Renal cortex interstitium (tissue), 15 donors: ENCODE results near the gene CFC1B. TPM values are rescaled to one million over a fixed set of nuclear protein-coding genes. Genes with fewer than 3 reads are reported as not detected.
"Not testable (repeated sequence)": the region's sequence is repeated elsewhere in the genome, so short reads cannot be mapped to it uniquely, and the experiment has no call there.

Experiments used
- DNase-seq, 11 donors: peaks; one replicate each; pipeline ENCODE4 v3.0.0-alpha.2; 2013; ENCODE audit warnings: low read depth in 9 of 11, low spot score in 4 of 11; ENCODE audit errors: extremely low read depth in 1 of 11
- long read RNA-seq, 16 experiments: transcript quantifications; one replicate each; lab custom pipeline, GENCODE V29; 2026
- polyA plus RNA-seq, 3 donors: library from polyadenylated mRNA; unstranded; fragments of 120-200 nt; gene quantifications; one replicate each; pipeline ENCODE4 v1.2.1, GENCODE V29; 2013; ENCODE audit not compliant: insufficient read length in 3 of 3

Gene CFC1B
- polyA plus RNA-seq = not detected
- long read RNA-seq, donor 1 = 0 reads
- long read RNA-seq, donor 2 = 0 reads
- long read RNA-seq, donor 3 = 0 reads
- long read RNA-seq, donor 4 = 0 reads
- long read RNA-seq, donor 5 = 0 reads
- long read RNA-seq, donor 6 = 0 reads
- long read RNA-seq, donor 7 = 0 reads
- long read RNA-seq, donor 8 = 0 reads
- long read RNA-seq, donor 9 = 0 reads
- long read RNA-seq, donor 10 = 0 reads
- long read RNA-seq, donor 11 = 0 reads
- long read RNA-seq, donor 12 = 0 reads
- long read RNA-seq, donor 13 = 0 reads
- long read RNA-seq, donor 14 = 0 reads
- long read RNA-seq, donor 15 = 0 reads
- long read RNA-seq, donor 16 = 0 reads

DNA sequence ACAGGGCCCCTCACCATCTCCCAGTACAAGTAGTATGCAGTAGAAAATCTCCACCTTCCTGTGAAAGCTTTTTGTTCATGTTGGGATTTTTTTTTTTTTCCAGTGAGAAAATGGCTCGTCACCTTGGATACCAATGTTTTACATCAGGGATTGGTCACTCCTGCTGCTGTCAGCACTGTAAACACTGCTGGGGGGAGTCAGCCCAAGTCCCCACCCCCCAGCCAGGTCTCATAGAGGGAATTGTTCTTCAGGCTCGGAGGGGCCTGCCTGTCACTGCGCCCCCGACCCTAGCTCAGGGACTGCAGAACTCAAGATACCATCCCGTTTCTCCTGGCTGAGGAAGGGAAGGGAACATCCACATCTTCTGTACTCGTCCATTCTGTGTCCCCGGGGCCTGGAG, at the start of gene CFC1B:
Gene CFC1B, plus strand, starts transcription at position 231 of the 400 bp plus-strand sequence. CDS start 263 bp downstream, outside the sequence.
- DNase-seq = not testable (repeated sequence)

DNA sequence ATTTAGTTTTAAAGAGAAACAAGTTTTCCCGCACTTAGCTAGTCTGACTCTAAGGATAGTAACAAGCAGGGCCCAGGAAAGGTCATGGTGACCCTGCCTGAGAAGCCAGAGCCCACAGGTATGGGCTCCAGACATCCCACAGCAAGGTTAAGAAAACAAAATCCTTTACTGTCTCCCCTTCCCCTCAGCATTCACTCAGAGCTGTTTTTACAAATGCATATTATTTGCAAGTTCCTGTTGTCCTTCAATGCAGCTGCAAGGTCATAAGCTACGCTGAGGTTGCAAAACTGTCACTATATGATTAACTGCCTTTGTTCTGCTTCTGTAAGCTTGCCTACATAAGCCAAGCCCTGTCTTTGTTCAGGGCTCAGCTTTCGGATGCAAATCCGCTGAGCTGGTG, 29.9 kb upstream of the CFC1B start:
- DNase-seq = not testable (repeated sequence)

DNA sequence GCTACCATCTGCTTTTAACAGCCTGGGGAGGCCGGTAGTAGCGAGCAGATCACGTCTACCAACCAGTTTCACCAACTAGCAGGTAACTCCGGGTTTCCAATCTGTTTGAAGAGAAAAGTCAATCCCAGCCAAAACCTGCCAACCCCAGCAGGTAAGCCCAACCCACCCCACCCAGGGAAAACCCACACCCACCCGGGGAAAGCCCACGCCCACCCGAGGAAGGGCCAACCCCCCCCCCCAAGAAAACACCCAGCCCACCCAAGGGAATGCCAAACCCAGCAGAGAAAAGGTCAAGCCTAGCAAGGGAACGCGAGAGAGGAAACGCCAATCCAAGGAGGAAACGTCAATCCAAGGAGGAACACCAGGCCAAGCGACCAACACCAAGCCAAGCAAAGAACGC, 11.8 kb upstream of the CFC1B start, which contains the start of gene POTEI:
Gene POTEI, minus strand, starts transcription at position 101 of the 400 bp plus-strand sequence. Its CDS starts 93 bp downstream, at position 8.
- DNase-seq = not testable (repeated sequence)

DNA sequence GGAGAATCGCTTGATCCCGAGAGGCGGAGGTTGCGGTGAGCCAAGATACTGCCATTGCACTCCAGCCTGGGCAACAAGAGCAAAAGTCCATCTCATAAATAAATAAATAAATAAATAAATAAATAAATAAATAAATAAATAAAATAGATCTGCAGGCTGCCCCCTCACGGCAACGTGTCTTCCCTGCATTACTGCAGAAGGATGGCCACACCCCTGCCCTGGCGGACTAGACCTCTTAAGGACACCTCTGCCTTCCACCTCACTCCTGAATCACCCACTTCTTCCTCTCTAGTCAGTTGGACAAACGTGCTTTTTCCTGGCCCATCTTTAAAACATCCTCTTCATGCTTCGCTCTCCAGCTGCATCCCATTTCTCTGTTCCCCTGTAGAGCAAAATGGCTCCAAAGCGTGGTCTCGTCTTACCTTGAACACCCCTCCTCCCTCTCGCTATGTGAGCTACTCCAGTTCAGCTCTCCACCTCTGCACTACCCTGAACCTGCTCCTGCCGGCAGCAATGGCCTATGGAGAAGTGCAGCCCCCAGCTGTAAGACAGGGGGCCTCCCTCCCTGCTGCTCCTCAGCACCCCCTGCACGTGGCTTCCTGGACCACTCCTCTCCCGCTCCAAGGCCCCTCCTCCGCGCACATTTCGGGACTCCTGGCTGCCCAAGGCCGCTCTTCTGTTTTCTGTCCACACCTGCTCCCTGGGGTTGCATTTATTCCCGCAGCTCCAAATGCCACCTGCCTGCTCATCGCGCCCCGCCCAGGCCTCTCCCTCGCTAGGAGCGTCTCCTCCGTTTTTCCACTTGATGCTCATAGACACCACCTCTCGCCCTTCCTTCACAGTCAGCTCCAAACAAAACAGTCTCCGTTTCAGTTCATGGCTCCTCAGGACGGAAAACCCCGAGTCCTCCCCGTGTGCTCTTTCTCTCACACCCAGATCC, 9.9 kb upstream of the CFC1B start:
- not testable (repeated sequence) for DNase-seq

DNA sequence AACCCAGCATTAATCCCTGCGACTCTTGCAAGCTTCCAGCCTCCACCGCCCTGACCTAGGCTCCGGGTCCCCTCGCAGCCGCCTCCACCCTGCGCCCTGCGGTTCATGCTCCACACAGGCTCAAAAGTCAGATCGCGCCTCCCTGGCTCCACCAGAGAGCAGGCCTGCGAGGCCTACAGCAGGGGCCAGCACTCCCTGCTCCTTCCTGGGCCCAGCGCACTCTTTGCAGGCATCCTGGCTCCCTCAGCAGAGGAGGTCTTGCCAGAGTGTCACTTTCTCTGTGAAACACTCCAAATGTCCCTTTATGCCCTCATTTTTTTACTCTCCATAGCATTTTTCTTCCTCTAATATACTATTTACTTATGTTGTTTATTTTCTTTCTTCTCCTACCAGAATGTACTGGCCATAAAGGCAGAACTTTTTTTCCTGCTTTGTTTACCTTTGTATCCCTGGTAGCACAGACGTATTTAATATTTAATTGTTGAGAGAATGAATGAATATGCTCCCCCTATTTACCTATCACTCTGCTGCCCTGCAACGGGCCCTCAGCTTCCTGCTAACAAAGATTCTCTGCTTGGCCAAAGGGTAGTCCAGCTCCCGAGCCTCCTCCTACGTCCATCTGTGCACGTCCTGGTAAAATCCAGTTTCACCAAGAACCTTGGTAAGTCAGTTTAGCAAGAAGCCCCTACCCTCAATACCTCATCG, 9.1 kb upstream of the CFC1B start:
- not testable (repeated sequence) for DNase-seq

DNA sequence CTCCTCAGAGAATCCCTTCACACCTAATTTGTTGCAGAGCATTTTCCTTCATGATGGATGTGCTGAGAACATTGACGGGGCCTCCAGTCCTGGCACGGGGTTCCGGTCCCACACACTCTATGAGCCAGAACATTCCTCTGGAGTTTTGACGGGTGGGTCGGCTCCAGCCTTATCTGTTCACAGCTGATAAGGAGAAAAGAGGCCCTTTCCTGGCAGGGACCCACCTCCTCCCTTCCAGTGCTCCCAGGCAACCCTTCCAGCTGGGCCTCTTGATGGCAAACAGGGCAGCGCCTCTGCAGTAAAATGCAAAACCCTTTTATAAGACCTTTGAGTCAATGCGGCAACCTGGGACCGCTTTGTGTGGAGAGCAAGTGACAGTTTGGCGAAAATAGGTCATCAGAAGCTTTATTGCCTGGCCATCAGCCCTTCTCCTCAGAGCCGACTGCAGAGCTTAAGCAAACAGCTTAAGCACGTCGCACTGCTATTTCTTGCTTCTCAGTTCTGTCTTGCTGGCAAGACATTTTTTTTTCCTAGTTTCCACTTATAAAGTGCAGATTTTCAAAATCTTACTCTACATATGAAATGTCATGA, 2.4 kb upstream of the CFC1B start:
- not testable (repeated sequence) for DNase-seq

DNA sequence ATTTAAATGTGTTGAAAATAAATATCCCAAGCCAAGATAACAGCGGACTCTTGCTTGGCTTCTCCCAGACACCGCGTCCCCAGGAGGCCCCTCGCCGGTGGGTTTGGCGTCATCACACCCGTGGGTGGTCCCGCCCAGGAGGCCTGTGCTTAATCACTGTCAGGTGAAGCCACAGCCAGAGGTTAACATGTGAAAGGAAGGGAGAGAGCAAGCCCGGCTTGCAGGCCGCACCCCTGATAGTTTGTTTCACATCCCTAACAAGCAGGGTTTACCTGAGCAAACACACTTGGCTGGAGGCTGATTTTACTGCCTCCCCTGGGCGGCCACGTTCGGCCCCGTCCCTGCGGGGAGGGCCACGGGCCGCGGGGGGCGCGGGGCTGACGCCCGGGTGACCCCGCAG, 1.4 kb downstream of the CFC1B start:
- DNase-seq = not testable (repeated sequence)

DNA sequence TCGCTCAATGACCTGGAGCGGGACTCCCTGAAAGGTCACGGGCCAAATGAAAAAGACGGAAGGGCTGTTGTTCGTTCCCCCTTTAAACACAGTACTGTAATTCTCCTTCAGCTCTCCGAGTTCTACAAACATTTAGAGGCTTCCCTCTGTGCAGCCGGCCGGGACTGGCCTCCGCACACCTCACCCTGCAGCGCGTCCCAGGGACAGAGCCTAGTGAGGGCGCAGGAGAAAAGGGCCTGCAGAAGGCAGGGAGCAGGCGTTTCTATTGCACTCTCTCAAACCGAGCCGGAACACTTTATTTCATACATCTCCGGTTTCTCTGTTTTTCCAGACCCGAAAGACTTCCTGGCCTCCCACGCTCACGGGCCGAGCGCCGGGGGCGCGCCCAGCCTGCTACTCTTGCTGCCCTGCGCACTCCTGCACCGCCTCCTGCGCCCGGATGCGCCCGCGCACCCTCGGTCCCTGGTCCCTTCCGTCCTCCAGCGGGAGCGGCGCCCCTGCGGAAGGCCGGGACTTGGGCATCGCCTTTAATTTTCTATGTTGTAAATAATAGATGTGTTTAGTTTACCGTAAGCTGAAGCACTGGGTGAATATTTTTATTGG, 6.4 kb downstream of the CFC1B start:
- DNase-seq = not testable (repeated sequence)

DNA sequence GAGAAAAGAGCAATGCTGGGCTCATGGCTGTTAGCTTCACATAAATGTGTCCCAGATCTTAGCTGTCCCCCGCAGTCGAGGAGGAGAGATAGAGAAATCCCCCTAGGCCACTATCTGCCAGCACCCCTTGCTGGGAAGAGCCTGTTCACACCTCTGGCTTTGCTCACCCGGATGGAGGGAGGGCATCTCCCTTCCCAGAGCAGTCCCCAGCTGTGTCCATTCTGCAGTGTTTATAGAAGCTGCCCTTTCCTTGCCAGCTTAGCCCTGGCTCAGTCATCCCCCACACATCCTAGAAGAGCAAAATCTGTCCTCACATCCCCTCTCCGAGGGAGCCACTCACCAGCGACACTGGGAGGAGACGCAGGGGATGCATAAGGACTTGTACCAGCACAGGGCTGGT, 8.5 kb downstream of the CFC1B start:
- not testable (repeated sequence) for DNase-seq

DNA sequence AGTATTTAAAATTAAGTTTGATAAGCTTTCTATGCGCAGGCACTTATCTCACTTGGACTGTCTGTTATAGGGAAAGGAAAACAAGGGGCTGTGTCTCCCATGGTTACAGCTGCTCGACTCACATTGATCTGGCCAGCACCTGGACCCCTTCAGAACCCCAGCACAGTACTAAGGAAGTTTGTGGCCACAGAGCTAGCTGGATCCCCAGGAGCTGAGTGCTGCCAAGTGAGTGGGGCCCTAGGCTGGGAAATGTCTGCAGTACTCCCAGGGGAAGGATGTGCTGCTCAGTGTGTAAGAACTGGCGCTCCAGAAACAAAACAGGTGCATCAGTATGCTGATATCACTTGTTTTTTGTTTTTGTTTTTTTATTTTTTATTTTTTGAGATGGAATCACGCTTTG, 9.2 kb downstream of the CFC1B start:
- DNase-seq = not testable (repeated sequence)

DNA sequence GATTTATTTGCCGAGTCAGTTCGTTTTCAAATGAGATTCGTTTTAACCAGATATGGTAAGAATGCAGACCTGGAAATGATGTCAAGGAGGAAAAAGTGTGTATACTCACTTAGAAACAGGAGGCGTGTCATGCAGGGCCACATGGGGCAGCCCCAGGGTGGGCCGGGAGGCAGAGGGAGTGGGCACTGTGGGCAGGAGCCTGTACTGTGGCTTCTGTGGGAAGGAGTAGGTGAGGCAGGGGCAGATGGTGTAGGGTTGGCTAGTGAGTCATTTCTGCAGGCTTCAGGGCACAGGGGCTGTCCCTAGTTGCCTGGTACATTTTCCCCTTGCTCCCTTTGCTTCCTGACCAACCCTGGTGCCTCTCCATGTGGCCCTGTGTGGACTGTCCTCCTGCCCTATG, 10.2 kb downstream of the CFC1B start:
- DNase-seq = not testable (repeated sequence)

DNA sequence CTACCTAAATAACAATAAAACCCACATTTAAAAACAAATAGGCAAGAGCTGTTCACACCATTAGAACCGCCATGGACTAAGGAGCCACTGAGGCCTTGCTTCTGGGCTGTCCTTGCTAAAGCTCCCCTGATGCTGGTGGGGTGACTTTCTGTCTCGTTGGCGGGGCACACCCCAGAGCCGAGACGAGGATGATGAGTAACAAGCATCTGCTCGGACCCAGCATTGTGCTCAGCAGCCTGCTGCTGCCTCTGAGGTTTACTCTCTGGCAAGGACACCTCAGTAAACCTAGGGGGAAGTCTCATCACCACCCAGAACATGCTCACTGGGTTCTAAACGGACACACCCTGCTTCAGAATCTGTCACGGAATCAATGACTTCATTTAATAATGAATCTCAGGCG, 10.7 kb downstream of the CFC1B start:
- not testable (repeated sequence) for DNase-seq

DNA sequence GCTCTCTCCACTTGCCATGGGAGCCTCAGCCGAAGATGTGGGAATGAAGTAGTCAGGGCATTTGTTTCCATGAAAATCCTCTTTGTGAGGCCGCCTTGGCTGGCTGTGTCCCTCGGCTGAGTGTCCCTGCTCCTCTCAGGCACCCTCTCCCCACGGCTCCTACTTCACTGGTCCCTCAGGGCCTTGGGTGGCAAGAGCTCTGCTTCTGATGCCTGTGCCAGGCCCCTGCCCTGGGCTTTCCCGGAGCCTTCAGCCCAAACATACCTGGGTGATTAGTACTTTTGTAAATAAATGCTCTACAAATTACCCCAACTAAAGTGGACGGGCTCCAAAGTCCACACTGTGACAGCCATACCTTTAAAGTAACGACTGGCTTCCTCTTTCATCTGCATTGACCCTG, 15.6 kb downstream of the CFC1B start:
- DNase-seq = not testable (repeated sequence)

DNA sequence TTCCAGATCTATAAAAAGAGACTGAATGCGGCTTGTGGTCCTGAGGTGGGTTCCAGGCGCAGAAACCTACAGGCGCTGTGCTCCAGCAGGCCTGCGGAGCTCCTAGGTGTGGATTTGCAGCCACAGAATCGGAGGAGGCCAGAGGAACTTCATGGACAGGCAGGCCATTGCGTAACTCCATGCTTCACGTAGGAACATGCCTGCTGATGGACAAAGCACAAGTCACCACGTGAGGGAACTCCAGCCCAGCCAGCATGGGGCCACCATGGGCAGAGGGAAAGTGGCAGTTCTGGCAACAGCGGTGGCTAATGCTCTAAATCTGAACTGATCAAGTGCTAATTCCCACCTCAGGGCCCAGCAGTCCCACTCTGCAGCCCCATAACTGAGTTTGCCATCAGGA, 17.2 kb downstream of the CFC1B start:
- not testable (repeated sequence) for DNase-seq

DNA sequence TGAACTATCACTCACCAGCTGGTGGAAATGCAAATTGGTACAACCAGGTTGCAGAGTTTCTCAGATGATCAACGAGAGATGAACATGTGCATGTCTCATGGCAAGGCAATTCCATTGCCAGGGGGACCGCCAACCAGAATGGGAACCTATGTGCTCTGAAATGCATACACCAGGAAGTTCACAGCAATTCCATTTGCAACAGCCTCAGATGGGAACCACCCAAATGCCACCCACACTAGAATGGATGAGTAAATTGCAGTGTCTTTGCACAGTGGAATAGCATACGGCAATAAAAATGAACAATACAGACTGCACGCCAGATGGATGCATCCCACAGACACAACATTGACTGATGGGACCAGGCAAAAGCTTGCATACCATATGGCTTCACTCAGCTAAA, 21.8 kb downstream of the CFC1B start:
- DNase-seq = not testable (repeated sequence)

DNA sequence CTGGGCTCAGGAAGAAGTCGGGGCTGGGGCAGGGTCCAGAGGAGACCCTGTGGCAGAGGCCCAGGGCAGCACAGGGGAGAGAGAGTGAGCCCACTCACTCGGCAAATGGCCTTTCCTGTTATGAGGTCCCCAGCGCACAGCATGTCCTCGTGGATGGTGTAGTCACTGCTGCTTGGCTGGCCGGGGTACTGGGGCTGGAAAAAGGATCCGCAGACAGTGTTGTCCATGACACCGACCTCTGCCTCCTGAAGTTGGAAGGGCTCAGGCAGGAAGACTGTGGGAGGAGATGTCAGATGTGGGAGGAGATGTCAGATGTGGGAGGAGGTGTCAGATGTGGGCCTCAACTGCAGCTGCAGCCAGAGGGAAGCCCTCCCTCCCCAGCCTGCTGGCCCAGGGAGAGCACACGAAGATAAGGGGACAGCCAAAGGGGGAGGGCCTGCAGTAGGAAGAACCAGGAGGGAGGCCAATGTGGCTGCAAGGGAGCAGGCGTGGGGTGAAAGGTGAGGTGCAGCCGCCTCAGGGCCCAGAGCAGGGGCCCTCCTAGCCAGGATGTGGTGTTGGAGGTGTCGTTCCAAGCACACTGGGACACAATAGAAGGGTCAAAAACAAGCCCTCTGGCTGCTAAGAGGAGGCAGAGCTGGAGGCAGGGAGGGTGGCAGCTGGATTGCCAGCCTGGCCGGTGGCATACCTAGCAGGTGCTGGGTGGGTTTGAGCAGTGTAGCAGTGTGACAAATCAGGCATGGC, 22.9 kb downstream of the CFC1B start:
- not testable (repeated sequence) for DNase-seq

DNA sequence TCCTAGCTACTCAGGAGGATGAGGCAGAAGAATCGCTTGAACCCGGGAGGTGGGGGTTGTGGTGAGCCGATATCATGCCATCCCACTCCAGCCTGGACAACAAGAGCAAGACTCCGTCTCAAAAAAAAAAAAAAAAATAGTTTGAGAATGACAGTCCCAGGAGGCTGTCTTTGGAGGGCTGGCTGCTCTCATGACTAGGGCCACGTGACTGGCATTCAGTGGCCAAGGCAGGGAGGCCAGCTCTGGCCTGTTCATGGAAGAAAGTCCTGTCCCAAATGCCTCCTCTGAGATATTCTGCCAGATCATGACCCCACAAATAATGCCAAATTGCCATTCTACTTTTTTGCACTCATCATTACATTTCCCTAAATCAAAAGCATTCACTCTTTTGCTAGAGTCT, 24.0 kb downstream of the CFC1B start:
- not testable (repeated sequence) for DNase-seq

DNA sequence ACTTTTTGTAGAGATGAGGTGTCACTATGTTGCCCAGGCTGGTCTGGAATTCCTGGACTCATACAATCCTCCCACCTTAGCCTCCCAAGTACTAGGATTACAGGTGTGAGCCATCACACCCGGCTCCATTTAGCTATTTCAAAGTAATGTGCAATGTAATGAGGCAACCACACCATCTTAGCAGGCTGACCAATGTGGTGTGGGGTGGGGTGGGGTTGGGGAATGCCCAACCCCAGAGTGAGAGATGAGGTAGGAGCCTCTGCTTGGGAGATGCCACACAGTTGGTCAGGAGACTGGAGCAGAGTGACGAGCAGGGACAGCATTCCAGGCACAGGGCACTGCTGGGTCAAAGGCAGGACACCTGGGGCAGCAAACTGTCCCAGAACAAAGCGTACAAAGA, 27.4 kb downstream of the CFC1B start:
- not testable (repeated sequence) for DNase-seq
